ENCODE results near the gene AP4S1. TPM values are rescaled to one million over a fixed set of nuclear protein-coding genes. Genes with fewer than 3 reads are reported as not detected.

AP4S1 gene
- total and polyA plus RNA-seq, 2 of the 8 experiments (the other 6 are each of a cell fraction or from before 2014, with no cell fraction given) = 2.8 to 9.9 TPM

DNA sequence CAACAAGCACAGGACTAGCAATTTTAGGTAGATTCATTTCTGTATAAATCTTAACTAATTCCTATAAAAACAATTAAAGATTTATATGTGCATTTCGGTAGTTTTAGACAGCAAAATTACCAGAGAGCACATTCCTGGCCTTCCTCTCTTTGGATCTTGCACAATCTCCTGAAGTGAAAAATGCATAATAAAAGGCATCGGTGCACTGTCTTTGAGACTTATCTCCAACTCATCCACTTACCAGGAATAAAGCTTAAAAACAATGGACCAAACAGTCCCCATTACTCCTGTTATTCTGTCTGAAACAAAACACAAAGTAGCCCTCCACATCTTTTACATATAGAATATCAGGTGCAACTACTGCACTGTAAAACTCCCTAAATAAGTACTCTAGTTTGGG is 112.9 kb downstream of the AP4S1 start:
- Histone ChIP-seq H2AFZ (ENCODE audit: low read length) (no peak overlapping the region), H3K18ac (ENCODE audit: extremely low read depth, low read length) (no peak overlapping the region), H4K91ac (replicated peaks; ENCODE audit: insufficient read length, low read length) (no peak overlapping the region), H3K36me3 (ENCODE audit: control insufficient read depth in 2 of 4, insufficient read depth in 4 of 4, low read length in 3 of 4) (peaks cover 4 to 68% (median 22%) of the 10 kb centered on the region in 4 experiments; a peak in 7 of 8 replicates), H3K4me2 (ENCODE audit: insufficient read depth in 1 of 2, low read depth in 2 of 2, low read length in 2 of 2) (no peak overlapping the region), H2BK5ac (ENCODE audit: low read depth, low read length) (no peak overlapping the region), H4K5ac (ENCODE audit: insufficient read length, low read depth, low read length) (no peak overlapping the region), H3K23me2 (ENCODE audit: low read depth, low read length) (no peaks in the 10 kb centered on the region), H2BK12ac (ENCODE audit: low read depth, low read length) (no peak overlapping the region), H3K23ac (ENCODE audit: insufficient read length) (no peak overlapping the region), H4K20me1 (replicated peaks in 1 of 2; ENCODE audit: control insufficient read depth in 1 of 2, insufficient read depth in 2 of 2, low read length in 2 of 2) (no peaks in the 10 kb centered on the region), H3K4me1 (replicated peaks in 1 of 4; ENCODE audit: control insufficient read depth in 3 of 4, insufficient read depth in 4 of 4, low read length in 3 of 4) (no peaks in the 10 kb centered on the region), H3K9ac (replicated peaks in 1 of 4; ENCODE audit: extremely low read depth in 1 of 4, low read depth in 3 of 4, low read length in 3 of 4) (no peak overlapping the region), H4K8ac (ENCODE audit: extremely low read depth, insufficient read depth, low read length) (no peak overlapping the region), H2BK20ac (ENCODE audit: low read length) (no peak overlapping the region), H3K4me3 (ENCODE audit: extremely low read depth in 1 of 4, insufficient read depth in 2 of 4, low read depth in 3 of 4, low read length in 4 of 4) (no peak overlapping the region), H3K9me3 (ENCODE audit: insufficient read depth in 2 of 2, low read depth in 1 of 2, low read length in 1 of 2) (no peaks in the 10 kb centered on the region), H3K27ac (ENCODE audit: low read depth, low read length) (no peak overlapping the region), H3K79me1 (ENCODE audit: low read depth, low read length) (no peaks in the 10 kb centered on the region), H3K4ac (replicated peaks; ENCODE audit: insufficient read length, low read depth, low read length) (no peak overlapping the region), H2BK15ac (ENCODE audit: low read length) (no peak overlapping the region), H2BK120ac (replicated peaks; ENCODE audit: low read depth, low read length) (no peak overlapping the region), H3K79me2 (ENCODE audit: control insufficient read depth in 1 of 2, insufficient read depth in 2 of 2, low read length in 2 of 2) (no peaks in the 10 kb centered on the region), H3K27me3 (replicated peaks in 1 of 4; ENCODE audit: control insufficient read depth in 3 of 4, extremely low read depth in 1 of 4, insufficient read depth in 3 of 4, low read length in 3 of 4) (no peaks in the 10 kb centered on the region), H2AK5ac (ENCODE audit: low read depth, low read length) (no peak overlapping the region), H3K56ac (replicated peaks; ENCODE audit: insufficient read length, low read depth, low read length) (no peak overlapping the region), H3K14ac (ENCODE audit: insufficient read length) (no peak overlapping the region)
- no peak for FAIRE-seq
- POLR2A ChIA-PET (ENCODE audit: partially characterized antibody) = no interaction called here
- WGBS, 2 experiments (ENCODE audit: extremely low coverage in 1 of 2, insufficient coverage in 1 of 2, insufficient read length in 1 of 2, insufficient replicate concordance in 2 of 2, low coverage in 1 of 2, low lambda C conversion rate in 2 of 2, missing lambda C conversion rate in 1 of 2) = 97% methylated on average over 2 of the region's 2 CpGs; no CpG with 5 or more reads in 1 of the 2 experiments
- TF ChIP-seq POLR2A (IDR thresholded peaks at IDR 0.05; ENCODE audit: control extremely low read depth in 1 of 2, low read depth in 2 of 2, low read length in 2 of 2) = no peak
- no peak for DNase-seq (ENCODE audit: low read depth in 1 of 2, low spot score in 2 of 2)
- CTCF ChIA-PET (ENCODE audit: partially characterized antibody) = interaction anchor here (1.4 kb wide), 1 partner anchor 56 kb away, joined by 3 read pairs; no protein-coding TSS in a partner anchor
